Type B pancreatic cell (in vitro differentiated cells): ENCODE results near the gene ROR2. TPM values are rescaled to one million over a fixed set of nuclear protein-coding genes. Genes with fewer than 3 reads are reported as not detected.

Experiments
- DNase-seq: peaks from one replicate; pipeline ENCODE4 v3.0.0; 2021; ENCODE audit warnings: mixed read lengths; ENCODE audit not compliant: unreplicated experiment; ENCODE audit errors: extremely low spot score
- H3K27ac Mint-ChIP-seq: 2 replicates; pipeline ENCODE4 v1.8.0; 2021; ENCODE audit warnings: mild to moderate bottlenecking, mixed read lengths
- H3K27me3 Mint-ChIP-seq: 2 replicates; pipeline ENCODE4 v1.8.0; 2021; ENCODE audit warnings: mixed read lengths
- H3K36me3 Mint-ChIP-seq: 2 replicates; pipeline ENCODE4 v1.8.0; 2021; ENCODE audit warnings: mixed read lengths
- H3K4me1 Mint-ChIP-seq: one replicate; pipeline ENCODE4 v1.8.0; 2021; ENCODE audit warnings: mixed read lengths; ENCODE audit not compliant: unreplicated experiment
- H3K4me3 Mint-ChIP-seq: 2 replicates; pipeline ENCODE4 v1.8.0; 2021; ENCODE audit warnings: mild to moderate bottlenecking, mixed read lengths
- H3K9me3 Mint-ChIP-seq: 2 replicates; pipeline ENCODE4 v1.8.0; 2021; ENCODE audit warnings: mixed read lengths
- total RNA-seq: library from RNA; stranded (reverse); gene quantifications from 2 replicates; pipeline ENCODE4 v1.2.1, GENCODE V29; 2021; ENCODE audit warnings: low replicate concordance
- TF ChIP-seq, protein P1 (sequence below): fragments of 200-600 bp; sonication (generic); conservative IDR thresholded peaks from 2 replicates; pipeline ENCODE4 v1.5.0; 2021; ENCODE audit warnings: antibody characterized with exemption, mild to moderate bottlenecking

ROR2 gene
- total RNA-seq, 1 donor from 2014 or later = 48.9 TPM

GRCh38 chr9:91678807-91679580 lies 271.0 kb downstream of the ROR2 start:
- no peaks in the 10 kb centered on the region for H3K9me3 Mint-ChIP-seq
- TF ChIP-seq, protein P1, sequence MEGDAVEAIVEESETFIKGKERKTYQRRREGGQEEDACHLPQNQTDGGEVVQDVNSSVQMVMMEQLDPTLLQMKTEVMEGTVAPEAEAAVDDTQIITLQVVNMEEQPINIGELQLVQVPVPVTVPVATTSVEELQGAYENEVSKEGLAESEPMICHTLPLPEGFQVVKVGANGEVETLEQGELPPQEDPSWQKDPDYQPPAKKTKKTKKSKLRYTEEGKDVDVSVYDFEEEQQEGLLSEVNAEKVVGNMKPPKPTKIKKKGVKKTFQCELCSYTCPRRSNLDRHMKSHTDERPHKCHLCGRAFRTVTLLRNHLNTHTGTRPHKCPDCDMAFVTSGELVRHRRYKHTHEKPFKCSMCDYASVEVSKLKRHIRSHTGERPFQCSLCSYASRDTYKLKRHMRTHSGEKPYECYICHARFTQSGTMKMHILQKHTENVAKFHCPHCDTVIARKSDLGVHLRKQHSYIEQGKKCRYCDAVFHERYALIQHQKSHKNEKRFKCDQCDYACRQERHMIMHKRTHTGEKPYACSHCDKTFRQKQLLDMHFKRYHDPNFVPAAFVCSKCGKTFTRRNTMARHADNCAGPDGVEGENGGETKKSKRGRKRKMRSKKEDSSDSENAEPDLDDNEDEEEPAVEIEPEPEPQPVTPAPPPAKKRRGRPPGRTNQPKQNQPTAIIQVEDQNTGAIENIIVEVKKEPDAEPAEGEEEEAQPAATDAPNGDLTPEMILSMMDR = no peak
- H3K4me3 Mint-ChIP-seq = peak overlapping the region; percentile 34
- H3K36me3 Mint-ChIP-seq = no peaks in the 10 kb centered on the region
- no peak for DNase-seq
- no peaks in the 10 kb centered on the region for H3K27me3 Mint-ChIP-seq
- H3K27ac Mint-ChIP-seq = no peak overlapping the region
- H3K4me1 Mint-ChIP-seq = peaks cover 19% of the 10 kb centered on the region

DNA sequence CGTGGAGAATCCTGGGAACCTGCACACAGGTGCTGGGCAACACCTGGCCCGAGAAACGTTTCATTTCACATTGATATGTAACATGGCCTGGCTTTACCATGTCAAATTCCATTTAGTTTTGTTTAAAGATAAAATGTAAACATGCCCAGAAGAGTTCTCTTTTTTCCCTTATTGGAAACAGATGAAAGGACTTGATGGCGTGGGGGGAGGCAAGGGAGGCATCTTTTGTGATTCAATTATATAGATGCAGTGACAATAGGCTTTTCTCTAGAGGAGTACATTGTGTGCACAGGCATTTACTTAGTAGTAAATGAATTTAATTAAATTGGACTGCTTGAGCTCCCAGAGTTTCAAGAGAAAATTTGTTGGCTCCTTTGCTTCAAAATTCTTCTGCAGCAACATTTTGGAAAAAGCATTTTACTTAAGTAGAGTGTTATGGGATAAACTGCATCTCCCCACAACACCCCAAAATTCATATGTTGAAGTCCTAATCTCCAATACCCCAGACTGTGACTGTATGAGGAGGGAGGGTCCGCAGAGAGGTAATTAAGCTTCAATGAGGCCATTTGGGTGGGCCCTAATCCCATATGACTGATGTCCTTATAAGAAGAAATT lies 272.1 kb downstream of the ROR2 start:
- H3K4me1 Mint-ChIP-seq = peaks cover 19% of the 10 kb centered on the region
- no peaks in the 10 kb centered on the region for H3K9me3 Mint-ChIP-seq
- H3K36me3 Mint-ChIP-seq = no peaks in the 10 kb centered on the region
- TF ChIP-seq, protein P1 = no peak
- H3K27me3 Mint-ChIP-seq = no peaks in the 10 kb centered on the region
- H3K4me3 Mint-ChIP-seq = no peak overlapping the region
- DNase-seq = no peak
- H3K27ac Mint-ChIP-seq = peak overlapping the region; percentile 36

GRCh38 chr9:91677331-91677730 lies 272.7 kb downstream of the ROR2 start:
- no peak for DNase-seq
- peak overlapping the region; percentile 36 for H3K27ac Mint-ChIP-seq
- H3K4me1 Mint-ChIP-seq = peaks cover 16% of the 10 kb centered on the region
- TF ChIP-seq, protein P1 = no peak
- no peak overlapping the region for H3K4me3 Mint-ChIP-seq
- no peaks in the 10 kb centered on the region for H3K9me3 Mint-ChIP-seq
- H3K36me3 Mint-ChIP-seq = no peaks in the 10 kb centered on the region
- no peaks in the 10 kb centered on the region for H3K27me3 Mint-ChIP-seq

- peaks cover 9% of the 10 kb centered on the region for H3K9me3 Mint-ChIP-seq
- no peaks in the 10 kb centered on the region for H3K27me3 Mint-ChIP-seq
- H3K27ac Mint-ChIP-seq = no peak overlapping the region
- no peak for DNase-seq
- H3K4me3 Mint-ChIP-seq = no peak overlapping the region
- TF ChIP-seq, protein P1 = no peak
- H3K4me1 Mint-ChIP-seq = peaks cover 12% of the 10 kb centered on the region
- H3K36me3 Mint-ChIP-seq = no peaks in the 10 kb centered on the region
Measured at GRCh38 chr9:91676046-91676445, 274.0 kb downstream of the ROR2 start.

DNA sequence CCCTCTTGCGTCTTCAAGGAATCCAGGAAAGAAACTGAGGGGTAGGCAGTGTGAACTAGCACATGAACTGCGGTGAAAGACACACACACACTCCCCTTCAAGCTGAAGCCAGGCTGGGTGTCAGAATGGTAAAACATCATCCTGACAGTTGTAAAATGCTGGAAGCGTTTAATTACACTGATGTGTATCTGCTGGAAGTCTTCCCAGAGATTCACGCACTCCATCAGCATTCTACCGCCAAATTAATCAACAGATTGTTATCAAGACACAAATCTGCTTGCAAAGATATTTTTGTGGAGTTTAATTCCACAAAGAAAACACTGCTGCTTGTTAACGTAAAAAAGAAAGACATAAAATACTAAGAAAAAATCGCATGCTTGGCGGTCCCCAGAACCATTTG lies 285.4 kb downstream of the ROR2 start:
- Mint-ChIP-seq H3K27ac (no peak overlapping the region), H3K9me3 (peaks cover 6% of the 10 kb centered on the region), H3K4me1 (peaks cover 6% of the 10 kb centered on the region), H3K4me3 (no peak overlapping the region), H3K36me3 (no peaks in the 10 kb centered on the region), H3K27me3 (peaks cover 5% of the 10 kb centered on the region)
- DNase-seq = no peak
- TF ChIP-seq, protein P1 = no peak
